Muscle of arm (tissue), 12 donors: ENCODE results near the gene GNB1. TPM values are rescaled to one million over a fixed set of nuclear protein-coding genes. Genes with fewer than 3 reads are reported as not detected.
A peak's percentile ranks its signal among the peaks of the same experiment; 100 is the strongest.

Experiments used
- DNase-seq: peaks from one replicate; pipeline ENCODE4 v3.0.0-alpha.2; 2013
- polyA plus RNA-seq, 12 donors: library from polyadenylated mRNA; unstranded; fragments of 120-200 nt; gene quantifications; one replicate each; pipeline ENCODE4 v1.2.1, GENCODE V29; 2013; ENCODE audit not compliant: insufficient read length in 12 of 12

The GNB1 gene
- polyA plus RNA-seq, 12 donors, result 158 to 259 (median 178) TPM

- no peak for DNase-seq
These were observed 23.4 kb upstream of the GNB1 start for GRCh38 chr1:1914101-1914970.

GRCh38 chr1:1911350-1912041, 20.6 kb upstream of the GNB1 start:
- DNase-seq, result no peak

- no peak for DNase-seq
These were observed 19.9 kb upstream of the GNB1 start for GRCh38 chr1:1910651-1911331.

GRCh38 chr1:1910033-1910465, 19.2 kb upstream of the GNB1 start:
- no peak for DNase-seq

GRCh38 chr1:1908506-1908791, 17.6 kb upstream of the GNB1 start:
- no peak for DNase-seq

GRCh38 chr1:1907098-1907736, 16.3 kb upstream of the GNB1 start:
- DNase-seq, result no peak

GRCh38 chr1:1906185-1907097, 15.6 kb upstream of the GNB1 start:
- peak; percentile 85 for DNase-seq

GRCh38 chr1:1903224-1903623, 12.3 kb upstream of the GNB1 start:
- DNase-seq, result no peak

GRCh38 chr1:1901641-1902294, 10.9 kb upstream of the GNB1 start:
- no peak for DNase-seq

- no peak for DNase-seq
These were observed 10.2 kb upstream of the GNB1 start for GRCh38 chr1:1900883-1901640.

GRCh38 chr1:1899967-1900327, 9.1 kb upstream of the GNB1 start:
- no peak for DNase-seq

GRCh38 chr1:1899266-1899966, 8.5 kb upstream of the GNB1 start:
- DNase-seq, result no peak

- no peak for DNase-seq
These were observed 7.5 kb upstream of the GNB1 start for GRCh38 chr1:1898246-1898933.

- no peak for DNase-seq
These were observed 4.8 kb upstream of the GNB1 start for GRCh38 chr1:1895456-1896336.

GRCh38 chr1:1895060-1895418, 4.2 kb upstream of the GNB1 start:
- DNase-seq, result no peak

GRCh38 chr1:1894354-1895059, 3.6 kb upstream of the GNB1 start:
- DNase-seq, result no peak

GRCh38 chr1:1893997-1894353, 3.1 kb upstream of the GNB1 start:
- no peak for DNase-seq
